IPS-11a (cell line): Measurements from ENCODE around the gene KIFC3.
"Not testable (repeated sequence)": the region's sequence is repeated elsewhere in the genome, so short reads cannot be mapped to it uniquely, and the experiment has no call there.

ENCODE experiments used
- H3K4me3 ChIP-seq: one replicate; pipeline ENCODE4 v1.5.1; 2013; ENCODE audit warnings: low read depth, low read length, control low read depth

The KIFC3 gene

GRCh38 chr16:57755726-57756423, 46.4 kb downstream of the KIFC3 start:
- H3K4me3 ChIP-seq = no peak overlapping the region

DNA sequence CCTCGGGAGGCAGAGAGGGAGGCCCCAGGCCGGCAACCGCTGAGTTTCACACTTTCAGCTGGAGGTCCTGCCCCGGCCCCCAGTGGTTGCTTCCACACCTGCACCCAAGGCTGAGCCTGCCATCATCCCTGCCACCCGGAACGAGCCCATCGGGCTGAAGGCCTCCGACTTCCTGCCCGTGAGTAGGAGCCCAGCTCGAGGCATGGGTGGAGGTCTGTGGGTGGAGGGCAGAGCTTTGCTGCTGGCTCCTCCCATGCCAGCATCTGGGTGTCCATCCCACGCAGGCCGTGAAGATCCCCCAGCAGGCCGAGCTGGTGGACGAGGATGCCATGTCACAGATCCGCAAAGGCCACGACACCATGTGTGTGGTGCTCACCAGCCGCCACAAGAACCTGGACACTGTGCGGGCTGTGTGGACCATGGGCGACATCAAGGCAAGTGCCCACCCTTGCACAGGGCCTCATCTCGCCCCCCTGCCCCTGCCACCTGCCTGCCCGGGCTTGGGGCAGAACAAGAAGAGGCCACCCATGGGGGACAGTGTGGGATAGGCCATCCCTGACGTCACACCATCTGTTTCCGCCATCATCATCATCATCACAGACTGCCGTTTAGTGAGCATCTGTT, 47.1 kb downstream of the KIFC3 start:
- no peak overlapping the region for H3K4me3 ChIP-seq

DNA sequence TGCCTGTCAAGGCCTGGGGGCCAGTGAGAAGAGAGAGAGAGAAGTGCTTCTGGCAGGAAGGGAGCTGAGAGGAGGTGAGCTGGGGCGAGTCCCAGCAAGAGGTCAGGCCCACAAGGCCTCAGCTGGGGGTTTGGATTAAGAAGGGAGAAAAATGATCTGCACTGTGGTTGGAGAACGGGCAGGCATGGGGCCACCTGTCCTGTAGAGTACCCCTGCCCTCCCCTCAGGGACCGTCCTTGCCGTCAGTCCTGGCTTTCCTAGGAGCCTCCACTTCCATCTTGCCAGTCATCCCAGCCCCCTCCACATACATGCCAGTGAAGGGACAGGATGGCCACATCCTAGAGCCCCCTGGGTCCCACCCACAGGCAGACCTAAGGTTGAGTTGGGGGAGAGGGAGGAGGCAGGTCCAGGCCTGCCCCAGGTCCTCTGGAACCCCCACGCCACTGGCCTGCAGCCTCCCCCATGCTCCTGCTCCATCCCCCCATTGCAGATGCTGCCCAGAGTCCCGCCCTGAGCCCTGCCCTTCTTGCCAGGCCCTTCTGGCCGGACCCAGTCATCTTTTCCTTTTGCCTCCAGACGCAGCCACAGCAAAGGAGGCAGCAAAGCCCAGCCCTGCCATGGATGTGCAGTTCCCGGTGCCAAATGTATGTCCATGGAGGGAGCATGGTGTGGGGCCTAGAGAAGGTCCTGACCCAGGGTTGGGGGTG, 47.8 kb downstream of the KIFC3 start:
- H3K4me3 ChIP-seq = no peak overlapping the region

DNA sequence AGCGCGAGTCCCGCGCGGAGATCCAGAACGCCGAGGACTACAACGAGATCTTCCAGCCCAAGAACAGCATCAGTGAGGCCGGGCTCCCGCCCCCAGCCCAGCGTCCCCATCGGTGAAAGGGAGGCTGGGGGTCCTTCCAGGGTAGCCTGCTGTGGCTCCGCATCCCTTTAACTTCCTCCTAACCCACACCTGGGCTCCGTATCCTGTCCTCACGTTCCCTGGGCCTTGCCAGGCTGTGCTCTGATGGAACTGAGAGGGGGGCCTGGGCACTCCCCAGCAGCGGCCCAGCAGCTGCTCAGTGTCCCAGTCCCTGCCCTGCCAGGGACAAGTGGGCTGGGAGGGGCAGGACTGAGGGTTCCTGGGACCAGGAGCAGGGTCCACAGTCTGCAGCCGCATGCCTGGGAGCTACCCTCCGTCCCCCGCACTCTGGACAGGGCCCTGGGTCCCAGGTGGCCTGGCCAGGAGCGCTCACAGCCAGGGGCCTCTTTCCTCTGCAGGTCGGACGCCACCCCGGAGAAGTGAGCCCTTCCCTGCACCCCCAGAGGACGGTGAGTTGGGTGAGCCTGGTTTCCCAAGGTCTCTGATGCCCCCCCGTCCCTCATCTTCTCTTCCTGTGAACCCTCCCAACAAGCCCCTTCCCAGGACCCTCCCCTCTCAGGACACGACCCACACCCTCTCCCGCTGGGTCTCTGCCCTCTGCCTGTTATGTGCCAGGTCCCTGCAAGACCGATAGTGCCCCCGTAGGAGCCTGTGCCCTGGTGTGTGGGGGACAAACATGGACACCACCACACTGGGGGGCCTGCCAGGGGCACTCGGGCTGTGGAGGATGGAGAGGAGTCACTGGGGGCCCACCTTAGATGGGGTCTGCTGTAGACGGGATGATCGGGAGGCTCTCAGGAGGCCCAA, 48.6 kb downstream of the KIFC3 start:
- no peak overlapping the region for H3K4me3 ChIP-seq

DNA sequence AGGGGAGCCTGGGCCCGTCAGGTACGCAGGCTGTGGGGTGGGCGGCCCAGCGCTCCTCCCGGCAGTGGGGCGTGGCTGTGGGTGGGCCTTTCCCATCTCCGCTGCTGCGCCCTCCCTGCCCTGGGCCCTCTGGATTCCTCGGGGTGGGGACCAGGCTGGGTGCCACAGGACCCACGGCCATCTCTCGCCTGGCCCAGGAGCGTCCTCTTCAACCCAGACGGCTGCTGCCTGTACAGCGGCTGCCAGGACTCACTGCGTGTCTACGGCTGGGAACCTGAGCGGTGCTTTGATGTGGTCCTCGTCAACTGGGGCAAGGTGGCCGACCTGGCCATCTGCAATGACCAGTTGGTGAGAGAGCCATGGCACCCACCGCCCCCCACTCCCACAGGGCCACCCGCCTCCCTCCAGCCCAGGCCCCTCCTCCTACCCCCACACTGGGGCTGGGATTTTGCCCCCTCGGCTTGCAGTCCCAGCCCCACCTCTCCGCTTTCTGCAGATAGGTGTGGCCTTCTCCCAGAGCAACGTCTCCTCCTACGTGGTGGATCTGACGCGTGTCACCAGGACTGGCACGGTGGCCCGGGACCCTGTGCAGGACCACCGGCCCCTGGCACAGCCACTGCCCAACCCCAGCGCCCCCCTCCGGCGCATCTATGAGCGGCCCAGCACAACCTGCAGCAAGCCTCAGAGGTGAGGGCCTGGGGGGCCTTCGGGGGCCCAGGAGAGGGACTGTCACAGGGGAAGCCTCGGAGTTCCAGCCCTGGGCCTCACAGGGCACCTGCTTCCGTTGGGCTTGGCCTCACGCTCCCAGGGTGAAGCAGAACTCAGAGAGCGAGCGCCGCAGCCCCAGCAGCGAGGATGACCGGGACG, 49.5 kb downstream of the KIFC3 start:
- H3K4me3 ChIP-seq = no peak overlapping the region

GRCh38 chr16:57752203-57752580, 50.1 kb downstream of the KIFC3 start:
- H3K4me3 ChIP-seq = no peak overlapping the region

DNA sequence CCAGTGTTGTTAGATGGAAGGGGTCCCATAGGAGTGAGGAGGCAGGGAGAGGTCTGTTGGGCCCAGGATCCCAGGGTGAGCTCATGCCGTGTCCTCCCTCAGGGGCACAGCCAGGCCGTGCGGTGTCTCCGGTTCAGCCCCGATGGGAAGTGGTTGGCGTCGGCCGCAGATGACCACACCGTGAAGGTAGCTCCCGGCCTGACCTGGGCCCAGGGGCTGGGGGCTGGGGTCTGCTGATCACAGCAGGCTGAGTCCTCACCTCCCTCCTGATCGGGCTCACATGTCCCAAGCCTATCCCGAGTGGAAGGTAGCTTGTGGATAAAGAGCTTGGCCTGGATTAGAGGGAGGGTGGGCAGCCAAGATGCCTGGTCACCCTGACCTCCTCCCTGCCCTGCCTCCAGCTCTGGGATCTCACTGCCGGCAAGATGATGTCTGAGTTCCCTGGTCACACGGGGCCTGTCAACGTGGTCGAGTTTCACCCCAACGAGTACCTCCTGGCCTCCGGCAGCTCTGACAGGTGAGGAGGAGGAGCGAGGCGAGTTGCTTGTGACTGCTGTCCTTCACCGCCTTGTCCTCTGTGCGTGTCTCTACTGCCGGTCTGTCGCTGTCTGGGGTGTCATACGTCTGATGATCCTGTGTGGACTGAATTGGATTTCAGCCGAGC, 50.6 kb downstream of the KIFC3 start:
- H3K4me3 ChIP-seq = no peak overlapping the region

GRCh38 chr16:57750796-57751538, 51.3 kb downstream of the KIFC3 start:
- H3K4me3 ChIP-seq = no peak overlapping the region

DNA sequence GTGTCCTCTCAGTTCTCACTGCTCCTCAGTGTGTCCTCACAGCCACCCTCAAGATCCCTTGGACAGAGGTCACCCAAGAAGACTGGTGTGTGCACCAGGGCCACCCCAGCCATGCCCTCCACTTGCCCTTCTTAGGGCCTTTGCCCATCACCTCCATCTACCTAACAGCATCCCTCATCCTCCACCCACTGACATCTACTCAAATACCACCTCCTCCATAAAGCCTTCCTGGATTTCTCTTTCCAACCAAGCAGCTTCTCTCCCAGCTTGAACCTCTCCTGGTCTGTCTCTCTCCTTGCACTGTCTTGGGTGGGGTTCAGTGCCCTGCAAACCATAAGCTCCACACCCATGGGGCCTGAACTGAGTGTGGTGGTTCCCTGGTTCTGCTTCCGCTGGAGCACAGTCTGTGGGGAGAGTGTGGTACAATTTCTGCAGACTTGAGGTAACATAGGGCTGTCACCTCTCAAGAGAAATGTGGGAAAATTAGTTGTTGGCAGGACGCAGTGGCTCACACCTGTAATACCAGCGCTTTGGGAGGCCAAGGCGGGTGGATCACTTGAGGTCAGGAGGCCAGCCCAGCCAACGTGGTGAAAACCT, 52.3 kb downstream of the KIFC3 start:
- no peak overlapping the region for H3K4me3 ChIP-seq

DNA sequence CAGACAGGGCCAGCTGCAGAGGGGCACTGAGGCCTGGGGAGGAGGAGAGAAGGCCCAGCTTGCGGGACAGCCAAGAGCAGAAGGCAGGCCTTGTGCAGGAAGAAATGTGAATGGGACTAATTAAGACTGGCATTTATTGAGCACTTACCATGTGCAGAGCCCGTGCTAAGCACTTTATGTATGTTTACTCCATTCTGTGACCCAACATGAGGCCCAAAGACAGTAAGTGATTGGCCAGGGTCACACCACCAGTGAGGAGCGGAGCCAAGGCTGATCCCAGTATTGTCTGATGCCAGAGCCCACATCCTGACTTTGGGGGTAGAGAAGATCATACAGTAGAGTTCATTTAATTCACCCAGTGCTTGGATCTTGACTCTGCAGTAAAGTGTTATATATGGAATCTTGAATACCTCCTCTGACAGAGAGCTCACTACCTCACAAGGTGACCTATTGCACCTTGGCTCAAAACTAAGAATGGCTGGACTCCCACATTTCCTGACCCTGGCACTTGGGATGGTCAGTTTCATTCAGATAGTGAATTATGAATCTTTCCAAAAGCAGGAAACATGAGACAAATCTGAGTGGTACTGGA, 53.1 kb downstream of the KIFC3 start:
- no peak overlapping the region for H3K4me3 ChIP-seq

- H3K4me3 ChIP-seq = no peak overlapping the region
Observed at GRCh38 chr16:57748596-57748995, 53.7 kb downstream of the KIFC3 start.

DNA sequence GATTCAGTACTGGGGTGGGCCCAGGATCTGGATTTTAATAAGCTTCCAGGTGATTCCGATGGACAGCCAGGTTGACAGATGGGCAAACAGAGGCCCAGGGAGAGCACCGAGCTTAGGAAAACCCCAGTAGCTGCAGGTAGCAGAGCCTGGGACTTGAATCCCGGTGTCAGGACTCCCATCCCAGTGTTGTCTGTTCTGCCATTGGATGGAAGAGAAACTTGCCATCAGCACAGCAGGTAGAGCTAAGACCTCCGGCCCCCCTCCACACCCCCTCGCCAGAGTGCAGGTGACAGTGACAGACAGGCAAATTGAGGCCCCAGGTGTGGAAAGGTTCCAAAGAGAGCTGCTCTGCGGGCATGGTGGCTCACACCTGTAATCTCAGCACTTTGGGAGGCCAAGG, 54.3 kb downstream of the KIFC3 start:
- no peak overlapping the region for H3K4me3 ChIP-seq

DNA sequence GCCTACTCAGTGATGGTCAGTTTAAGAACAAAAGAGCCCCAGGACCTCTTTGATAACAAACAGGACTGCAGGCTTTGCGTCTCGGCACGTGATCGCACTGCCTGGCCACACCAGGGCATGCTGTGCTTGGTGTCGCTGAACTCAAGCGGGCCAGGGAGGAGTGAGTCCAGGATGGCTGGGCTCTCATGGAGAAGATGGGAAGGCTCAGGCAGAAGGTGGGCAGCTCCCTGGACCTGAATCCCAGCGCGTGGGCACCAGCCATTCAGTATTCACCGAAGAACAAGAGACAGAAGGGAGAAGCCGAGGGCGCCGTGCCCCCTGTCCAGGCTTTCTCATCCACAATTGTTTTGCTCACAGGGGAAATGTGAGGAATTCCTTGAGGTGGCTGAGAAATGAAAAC, 54.8 kb downstream of the KIFC3 start:
- H3K4me3 ChIP-seq = no peak overlapping the region

DNA sequence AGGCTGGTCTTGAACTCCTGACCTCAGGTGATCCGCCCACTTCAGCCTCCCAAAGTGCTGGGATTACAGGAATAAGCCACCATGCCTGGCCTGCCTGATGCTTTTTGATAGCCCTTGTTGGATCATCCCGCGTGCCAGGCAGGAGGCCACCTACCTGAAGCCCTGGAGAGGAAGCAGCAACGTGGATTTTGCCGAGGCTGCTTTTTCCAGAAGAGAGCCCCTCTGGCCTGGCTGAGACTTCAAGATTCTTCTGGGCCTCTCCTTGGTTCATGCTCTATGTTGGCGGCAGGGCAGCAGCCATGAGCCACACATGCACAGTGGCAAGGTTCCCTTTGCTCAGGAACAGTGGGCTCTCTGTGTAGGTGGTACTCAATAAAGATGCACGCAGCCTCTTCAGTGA, 55.2 kb downstream of the KIFC3 start:
- no peak overlapping the region for H3K4me3 ChIP-seq

- not testable (repeated sequence) for H3K4me3 ChIP-seq
Observed at GRCh38 chr16:57746316-57746715, 56.0 kb downstream of the KIFC3 start.

- no peak overlapping the region for H3K4me3 ChIP-seq
Observed at GRCh38 chr16:57745768-57746167, 56.5 kb downstream of the KIFC3 start.

DNA sequence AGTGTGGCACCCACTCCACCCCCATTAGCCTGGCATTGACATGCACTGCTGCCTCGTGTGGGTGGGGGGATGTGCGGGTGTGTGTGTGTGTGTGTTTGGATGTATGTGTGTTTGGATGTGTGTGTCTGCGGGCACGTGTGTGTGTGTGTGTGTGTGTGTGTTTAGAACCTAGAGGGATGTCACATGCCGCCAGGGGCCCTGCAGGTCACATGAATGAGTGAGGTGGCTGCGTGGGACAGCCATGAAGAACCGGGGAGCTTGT, 57.7 kb downstream of the KIFC3 start:
- H3K4me3 ChIP-seq = no peak overlapping the region

DNA sequence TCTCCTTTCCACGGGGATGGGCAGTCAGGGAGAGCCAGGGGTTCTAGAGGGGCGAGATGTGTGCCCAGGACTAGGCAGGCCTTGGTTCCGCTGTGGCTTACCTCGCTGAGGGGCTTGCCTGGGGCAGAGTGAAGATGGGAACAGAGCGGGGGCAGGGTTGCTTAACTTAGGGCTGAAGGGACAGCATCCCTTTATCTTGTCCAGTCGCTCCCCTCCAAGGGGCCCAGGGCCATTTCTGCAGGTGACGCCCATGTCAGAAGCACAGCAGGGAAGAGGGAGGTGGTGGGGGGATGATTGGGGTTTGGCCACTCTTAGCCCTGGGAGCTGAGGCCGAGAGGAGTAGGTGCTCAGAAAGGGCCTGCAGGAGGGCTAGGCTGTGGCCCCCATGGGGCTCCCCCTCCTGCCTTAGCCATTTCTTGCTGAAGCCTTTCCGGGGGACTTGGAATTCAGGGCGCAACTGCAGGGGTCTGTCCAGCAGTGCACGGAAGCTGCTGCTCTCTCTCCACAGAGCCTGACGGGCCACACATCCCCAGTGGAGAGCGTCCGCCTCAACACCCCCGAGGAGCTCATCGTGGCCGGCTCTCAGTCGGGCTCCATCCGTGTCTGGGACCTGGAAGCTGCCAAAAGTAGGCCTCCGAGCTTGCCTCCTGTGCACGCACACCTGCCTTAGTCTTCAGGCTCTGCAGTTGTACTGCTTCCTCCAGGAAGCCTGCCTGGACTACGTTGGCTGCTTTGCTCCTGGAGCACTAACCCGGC, 58.2 kb downstream of the KIFC3 start:
- H3K4me3 ChIP-seq = no peak overlapping the region
